Uterus (tissue), 4 donors: ENCODE data around the gene THSD4. TPM values are rescaled to one million over a fixed set of nuclear protein-coding genes. Genes with fewer than 3 reads are reported as not detected.

Source experiments
- DNase-seq, 2 donors: peaks; one replicate each; pipeline ENCODE4 v3.0.0-alpha.2; 2019 to 2020
- H3K27ac ChIP-seq, 2 donors: fragments of 200-600 bp; sonication (generic); 1 replicate in 1 of 2; 2 replicates in 1 of 2; pipeline ENCODE4 v1.5.1; 2016 to 2018
- H3K27me3 ChIP-seq, 2 donors: fragments of 200-600 bp; sonication (generic); one replicate each; pipeline ENCODE4 v1.5.1; 2018 to 2019; ENCODE audit warnings: control low read depth in 1 of 2
- H3K36me3 ChIP-seq, 2 donors: fragments of 200-600 bp; sonication (generic); one replicate each; pipeline ENCODE4 v1.5.1; 2019; ENCODE audit warnings: control low read depth in 1 of 2
- H3K4me1 ChIP-seq, 2 donors: fragments of 200-600 bp; sonication (generic); one replicate each; pipeline ENCODE4 v1.5.1; 2018 to 2019; ENCODE audit warnings: control low read depth in 1 of 2
- H3K4me3 ChIP-seq, 2 donors: fragments of 200-600 bp; sonication (generic); 1 replicate in 1 of 2; 2 replicates in 1 of 2; pipeline ENCODE4 v1.5.1; 2018 to 2019; ENCODE audit warnings: mild to moderate bottlenecking in 1 of 2
- H3K9me3 ChIP-seq, 2 donors: fragments of 200-600 bp; sonication (generic); one replicate each; pipeline ENCODE4 v1.5.1; 2019; ENCODE audit warnings: control low read depth in 1 of 2
- CTCF ChIP-seq, 4 experiments: fragments of 200-600 bp in 2 of 4; fragments of 450-650 bp in 2 of 4; sonication (generic) in 2 of 4; IDR thresholded peaks; one replicate each; pipeline ENCODE4 v1.5.1; 2016 to 2019; ENCODE audit warnings: antibody characterized with exemption in 4 of 4, mild to moderate bottlenecking in 2 of 4, moderate library complexity in 1 of 4
- POLR2A ChIP-seq, 2 donors: fragments of 450-650 bp; IDR thresholded peaks; one replicate each; pipeline ENCODE4 v1.6.1; 2016; ENCODE audit warnings: antibody characterized with exemption in 2 of 2, mild to moderate bottlenecking in 1 of 2, moderate library complexity in 1 of 2
- intact Hi-C: fragments of 100-400 bp; cut with DNase I; formaldehyde crosslinking; loops from one replicate; pipeline ENCODE4 v1.15.1; 2023; ENCODE audit warnings: low total_unique reads
- total RNA-seq, 4 donors: library from RNA; depleted of rRNA in 3 of 4; stranded (reverse); fragments of >200 nt in 3 of 4; gene quantifications; one replicate each; pipeline versions ENCODE4 v1.1.0 to v1.2.4, GENCODE V29; 2014 to 2023
- donor health status: DM: yes; HTN: yes; CAD: no.

The THSD4 gene
- total RNA-seq, 4 donors from 2014 or later: 7.1 to 144 (median 35.4) TPM

- Histone ChIP-seq H3K9me3 (no peaks in the 10 kb centered on the region), H3K36me3 (no peaks in the 10 kb centered on the region), H3K4me1 (no peaks in the 10 kb centered on the region), H3K27ac (peak overlapping the region; percentile 23 to 28), H3K27me3 (no peaks in the 10 kb centered on the region), H3K4me3 (no peak overlapping the region)
- TF ChIP-seq CTCF (IDR thresholded peaks at IDR 0.05): no peak
- no peak for TF ChIP-seq POLR2A (IDR thresholded peaks at IDR 0.05)
- intact Hi-C loops: loop anchor here (10.0 kb wide), 1 partner anchor 412 kb away; no protein-coding TSS in a partner anchor
- no peak for DNase-seq
Measured at GRCh38 chr15:71742964-71743363, 627.7 kb downstream of the THSD4 start.

GRCh38 chr15:71743861-71744382 lies 628.7 kb downstream of the THSD4 start:
- H3K36me3 ChIP-seq: no peaks in the 10 kb centered on the region
- peak; percentile 48 to 75 for DNase-seq
- no peaks in the 10 kb centered on the region for H3K27me3 ChIP-seq
- H3K9me3 ChIP-seq: no peaks in the 10 kb centered on the region
- intact Hi-C loops: loop anchor here (10.0 kb wide), 1 partner anchor 411 kb away; no protein-coding TSS in a partner anchor
- H3K27ac ChIP-seq: peak overlapping the region; percentile 23 to 28
- no peaks in the 10 kb centered on the region for H3K4me1 ChIP-seq
- TF ChIP-seq POLR2A (IDR thresholded peaks at IDR 0.05) (no peak), CTCF (IDR thresholded peaks at IDR 0.05) (peak; percentile 58 to 65 (median 63))
- H3K4me3 ChIP-seq: no peak overlapping the region

GRCh38 chr15:71746719-71747118 lies 631.4 kb downstream of the THSD4 start:
- H3K4me1 ChIP-seq: no peaks in the 10 kb centered on the region
- H3K27me3 ChIP-seq: no peaks in the 10 kb centered on the region
- intact Hi-C loops: loop anchor here (10.0 kb wide), 1 partner anchor 408 kb away; no protein-coding TSS in a partner anchor
- DNase-seq: no peak
- H3K9me3 ChIP-seq: no peaks in the 10 kb centered on the region
- TF ChIP-seq POLR2A (IDR thresholded peaks at IDR 0.05) (no peak), CTCF (IDR thresholded peaks at IDR 0.05) (no peak)
- H3K4me3 ChIP-seq: no peak overlapping the region
- no peaks in the 10 kb centered on the region for H3K36me3 ChIP-seq
- no peak overlapping the region for H3K27ac ChIP-seq

GRCh38 chr15:71747128-71748083 lies 632.1 kb downstream of the THSD4 start:
- H3K4me3 ChIP-seq: no peak overlapping the region
- H3K27ac ChIP-seq: no peak overlapping the region
- H3K27me3 ChIP-seq: no peaks in the 10 kb centered on the region
- TF ChIP-seq CTCF (IDR thresholded peaks at IDR 0.05) (no peak), POLR2A (IDR thresholded peaks at IDR 0.05) (no peak)
- intact Hi-C loops: loop anchor here (10.0 kb wide), 1 partner anchor 407 kb away; no protein-coding TSS in a partner anchor
- no peak for DNase-seq
- no peaks in the 10 kb centered on the region for H3K4me1 ChIP-seq
- no peaks in the 10 kb centered on the region for H3K9me3 ChIP-seq
- no peaks in the 10 kb centered on the region for H3K36me3 ChIP-seq

GRCh38 chr15:71748293-71748718 lies 633.0 kb downstream of the THSD4 start:
- Histone ChIP-seq H3K4me1 (no peaks in the 10 kb centered on the region), H3K27me3 (no peaks in the 10 kb centered on the region), H3K36me3 (no peaks in the 10 kb centered on the region), H3K4me3 (no peak overlapping the region), H3K9me3 (no peaks in the 10 kb centered on the region), H3K27ac (no peak overlapping the region)
- TF ChIP-seq POLR2A (IDR thresholded peaks at IDR 0.05) (no peak), CTCF (IDR thresholded peaks at IDR 0.05) (no peak)
- no peak for DNase-seq
- intact Hi-C loops: loop anchor here (10.0 kb wide), 1 partner anchor 406 kb away; no protein-coding TSS in a partner anchor
